HEK293 (cell line): ENCODE measurements around the gene CRK.

Experiments
- KLF1 ChIP-seq: fragments of 450-650 bp; formaldehyde crosslinking; IDR thresholded peaks from 2 replicates; pipeline ENCODE4 v1.5.1; 2016; ENCODE audit warnings: missing biosample characterization, missing genetic modification characterization
- TCF7L2 ChIP-seq: IDR thresholded peaks from 2 replicates; pipeline ENCODE4 v1.6.1; 2011; ENCODE audit warnings: low read depth, mild to moderate bottlenecking, inconsistent platforms, low read length, moderate library complexity, borderline replicate concordance
- ZBTB8A ChIP-seq: fragments of 450-650 bp; formaldehyde crosslinking; IDR thresholded peaks from 2 replicates; pipeline ENCODE4 v1.5.1; 2016; ENCODE audit warnings: missing biosample characterization, missing genetic modification characterization
- ZNF274 ChIP-seq, 2 experiments: fragments of 200-500 bp in 1 of 2; fragments of 450-650 bp in 1 of 2; sonication (Bioruptor generic) in 1 of 2; formaldehyde crosslinking in 1 of 2; IDR thresholded peaks; 2 replicates each; pipeline versions ENCODE4 v1.5.1 to v1.6.1; 2014 to 2016; ENCODE audit warnings: borderline replicate concordance in 1 of 2, inconsistent platforms in 1 of 2, low read length in 1 of 2, missing biosample characterization in 1 of 2, missing genetic modification characterization in 1 of 2
- TF ChIP-seq, protein P1 (sequence below): fragments of 450-650 bp; formaldehyde crosslinking; IDR thresholded peaks from 2 replicates; pipeline ENCODE4 v1.5.1; 2016; ENCODE audit warnings: missing biosample characterization, missing genetic modification characterization
- TF ChIP-seq, protein P2 (sequence below): fragments of 450-650 bp; formaldehyde crosslinking; IDR thresholded peaks from 2 replicates; pipeline ENCODE4 v1.5.1; 2016; ENCODE audit warnings: missing biosample characterization, missing genetic modification characterization
- TF ChIP-seq, protein P3 (sequence below): fragments of 450-650 bp; formaldehyde crosslinking; IDR thresholded peaks from 2 replicates; pipeline ENCODE4 v1.5.1; 2016; ENCODE audit warnings: missing biosample characterization, missing genetic modification characterization

DNA sequence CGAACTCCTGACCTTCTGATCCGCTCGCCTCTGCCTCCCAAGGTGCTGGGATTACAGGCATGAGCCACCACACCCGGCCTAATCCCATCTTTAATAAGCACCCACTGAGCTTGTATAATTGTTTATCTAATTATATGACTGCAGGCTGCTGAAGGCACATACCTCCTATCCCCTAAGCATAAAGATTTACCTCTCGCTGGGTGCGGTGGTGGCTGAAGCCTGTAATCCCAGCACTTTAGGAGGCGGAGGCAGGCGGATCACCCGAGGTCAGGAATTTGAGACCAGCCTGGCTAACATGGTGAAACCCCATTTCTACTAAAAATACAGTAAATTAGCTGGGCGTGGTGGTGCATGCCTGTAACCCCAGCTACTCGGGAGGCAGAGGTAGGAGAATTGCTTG is 35.9 kb downstream of the CRK start:
- TF ChIP-seq, protein P1, sequence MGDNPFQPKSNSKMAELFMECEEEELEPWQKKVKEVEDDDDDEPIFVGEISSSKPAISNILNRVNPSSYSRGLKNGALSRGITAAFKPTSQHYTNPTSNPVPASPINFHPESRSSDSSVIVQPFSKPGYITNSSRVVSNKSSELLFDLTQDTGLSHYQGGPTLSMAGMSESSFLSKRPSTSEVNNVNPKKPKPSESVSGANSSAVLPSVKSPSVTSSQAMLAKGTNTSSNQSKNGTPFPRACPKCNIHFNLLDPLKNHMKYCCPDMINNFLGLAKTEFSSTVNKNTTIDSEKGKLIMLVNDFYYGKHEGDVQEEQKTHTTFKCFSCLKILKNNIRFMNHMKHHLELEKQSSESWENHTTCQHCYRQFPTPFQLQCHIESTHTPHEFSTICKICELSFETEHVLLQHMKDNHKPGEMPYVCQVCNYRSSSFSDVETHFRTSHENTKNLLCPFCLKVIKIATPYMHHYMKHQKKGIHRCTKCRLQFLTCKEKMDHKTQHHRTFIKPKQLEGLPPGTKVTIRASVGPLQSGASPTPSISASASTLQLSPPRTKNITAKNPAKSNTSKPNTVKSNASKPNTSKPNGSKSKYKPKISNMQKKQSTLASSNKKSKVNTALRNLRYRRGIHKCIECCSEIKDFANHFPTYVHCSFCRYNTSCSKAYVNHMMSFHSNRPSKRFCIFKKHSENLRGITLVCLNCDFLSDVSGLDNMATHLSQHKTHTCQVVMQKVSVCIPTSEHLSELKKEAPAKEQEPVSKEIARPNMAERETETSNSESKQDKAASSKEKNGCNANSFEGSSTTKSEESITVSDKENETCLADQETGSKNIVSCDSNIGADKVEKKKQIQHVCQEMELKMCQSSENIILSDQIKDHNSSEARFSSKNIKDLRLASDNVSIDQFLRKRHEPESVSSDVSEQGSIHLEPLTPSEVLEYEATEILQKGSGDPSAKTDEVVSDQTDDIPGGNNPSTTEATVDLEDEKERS (tag by site-specific recombination), result no peak
- TF ChIP-seq KLF1 (tag by site-specific recombination) (no peak), ZBTB8A (tag by site-specific recombination) (no peak), ZNF274 (IDR thresholded peaks at IDR 0.05; ENCODE audit: low read length) (no peak), ZNF274 (tag by site-specific recombination; IDR thresholded peaks at IDR 0.05; ENCODE audit: borderline replicate concordance) (no peak), TCF7L2 (no peak)
- TF ChIP-seq, protein P2, sequence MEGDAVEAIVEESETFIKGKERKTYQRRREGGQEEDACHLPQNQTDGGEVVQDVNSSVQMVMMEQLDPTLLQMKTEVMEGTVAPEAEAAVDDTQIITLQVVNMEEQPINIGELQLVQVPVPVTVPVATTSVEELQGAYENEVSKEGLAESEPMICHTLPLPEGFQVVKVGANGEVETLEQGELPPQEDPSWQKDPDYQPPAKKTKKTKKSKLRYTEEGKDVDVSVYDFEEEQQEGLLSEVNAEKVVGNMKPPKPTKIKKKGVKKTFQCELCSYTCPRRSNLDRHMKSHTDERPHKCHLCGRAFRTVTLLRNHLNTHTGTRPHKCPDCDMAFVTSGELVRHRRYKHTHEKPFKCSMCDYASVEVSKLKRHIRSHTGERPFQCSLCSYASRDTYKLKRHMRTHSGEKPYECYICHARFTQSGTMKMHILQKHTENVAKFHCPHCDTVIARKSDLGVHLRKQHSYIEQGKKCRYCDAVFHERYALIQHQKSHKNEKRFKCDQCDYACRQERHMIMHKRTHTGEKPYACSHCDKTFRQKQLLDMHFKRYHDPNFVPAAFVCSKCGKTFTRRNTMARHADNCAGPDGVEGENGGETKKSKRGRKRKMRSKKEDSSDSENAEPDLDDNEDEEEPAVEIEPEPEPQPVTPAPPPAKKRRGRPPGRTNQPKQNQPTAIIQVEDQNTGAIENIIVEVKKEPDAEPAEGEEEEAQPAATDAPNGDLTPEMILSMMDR (tag by site-specific recombination), result no peak
- TF ChIP-seq, protein P3, sequence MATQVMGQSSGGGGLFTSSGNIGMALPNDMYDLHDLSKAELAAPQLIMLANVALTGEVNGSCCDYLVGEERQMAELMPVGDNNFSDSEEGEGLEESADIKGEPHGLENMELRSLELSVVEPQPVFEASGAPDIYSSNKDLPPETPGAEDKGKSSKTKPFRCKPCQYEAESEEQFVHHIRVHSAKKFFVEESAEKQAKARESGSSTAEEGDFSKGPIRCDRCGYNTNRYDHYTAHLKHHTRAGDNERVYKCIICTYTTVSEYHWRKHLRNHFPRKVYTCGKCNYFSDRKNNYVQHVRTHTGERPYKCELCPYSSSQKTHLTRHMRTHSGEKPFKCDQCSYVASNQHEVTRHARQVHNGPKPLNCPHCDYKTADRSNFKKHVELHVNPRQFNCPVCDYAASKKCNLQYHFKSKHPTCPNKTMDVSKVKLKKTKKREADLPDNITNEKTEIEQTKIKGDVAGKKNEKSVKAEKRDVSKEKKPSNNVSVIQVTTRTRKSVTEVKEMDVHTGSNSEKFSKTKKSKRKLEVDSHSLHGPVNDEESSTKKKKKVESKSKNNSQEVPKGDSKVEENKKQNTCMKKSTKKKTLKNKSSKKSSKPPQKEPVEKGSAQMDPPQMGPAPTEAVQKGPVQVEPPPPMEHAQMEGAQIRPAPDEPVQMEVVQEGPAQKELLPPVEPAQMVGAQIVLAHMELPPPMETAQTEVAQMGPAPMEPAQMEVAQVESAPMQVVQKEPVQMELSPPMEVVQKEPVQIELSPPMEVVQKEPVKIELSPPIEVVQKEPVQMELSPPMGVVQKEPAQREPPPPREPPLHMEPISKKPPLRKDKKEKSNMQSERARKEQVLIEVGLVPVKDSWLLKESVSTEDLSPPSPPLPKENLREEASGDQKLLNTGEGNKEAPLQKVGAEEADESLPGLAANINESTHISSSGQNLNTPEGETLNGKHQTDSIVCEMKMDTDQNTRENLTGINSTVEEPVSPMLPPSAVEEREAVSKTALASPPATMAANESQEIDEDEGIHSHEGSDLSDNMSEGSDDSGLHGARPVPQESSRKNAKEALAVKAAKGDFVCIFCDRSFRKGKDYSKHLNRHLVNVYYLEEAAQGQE (tag by site-specific recombination), result no peak
